ENCODE measurements around the gene KRT76. TPM values are rescaled to one million over a fixed set of nuclear protein-coding genes. Genes with fewer than 3 reads are reported as not detected.
A peak's percentile ranks its signal among the peaks of the same experiment; 100 is the strongest.

The KRT76 gene
- total RNA-seq, 1 donor = not detected

GRCh38 chr12:52744493-52745156, 32.5 kb downstream of the KRT76 start:
- TF ChIP-seq CTCF (IDR thresholded peaks at IDR 0.05; ENCODE audit: insufficient read depth, low read depth, low read length) = no peak
- H3K4me3 ChIP-seq (ENCODE audit: low read depth, low read length) = no peak overlapping the region
- DNase-seq (ENCODE audit: low read depth) = no peak

GRCh38 chr12:52742822-52743457, 34.2 kb downstream of the KRT76 start:
- no peak for TF ChIP-seq CTCF (IDR thresholded peaks at IDR 0.05; ENCODE audit: insufficient read depth, low read depth, low read length)
- DNase-seq (ENCODE audit: low read depth) = no peak
- no peak overlapping the region for H3K4me3 ChIP-seq (ENCODE audit: low read depth, low read length)

- DNase-seq (ENCODE audit: low read depth) = no peak
- TF ChIP-seq CTCF (IDR thresholded peaks at IDR 0.05; ENCODE audit: insufficient read depth, low read depth, low read length) = no peak
- no peak overlapping the region for H3K4me3 ChIP-seq (ENCODE audit: low read depth, low read length)
Observed at GRCh38 chr12:52742196-52742580, 35.0 kb downstream of the KRT76 start.

DNA sequence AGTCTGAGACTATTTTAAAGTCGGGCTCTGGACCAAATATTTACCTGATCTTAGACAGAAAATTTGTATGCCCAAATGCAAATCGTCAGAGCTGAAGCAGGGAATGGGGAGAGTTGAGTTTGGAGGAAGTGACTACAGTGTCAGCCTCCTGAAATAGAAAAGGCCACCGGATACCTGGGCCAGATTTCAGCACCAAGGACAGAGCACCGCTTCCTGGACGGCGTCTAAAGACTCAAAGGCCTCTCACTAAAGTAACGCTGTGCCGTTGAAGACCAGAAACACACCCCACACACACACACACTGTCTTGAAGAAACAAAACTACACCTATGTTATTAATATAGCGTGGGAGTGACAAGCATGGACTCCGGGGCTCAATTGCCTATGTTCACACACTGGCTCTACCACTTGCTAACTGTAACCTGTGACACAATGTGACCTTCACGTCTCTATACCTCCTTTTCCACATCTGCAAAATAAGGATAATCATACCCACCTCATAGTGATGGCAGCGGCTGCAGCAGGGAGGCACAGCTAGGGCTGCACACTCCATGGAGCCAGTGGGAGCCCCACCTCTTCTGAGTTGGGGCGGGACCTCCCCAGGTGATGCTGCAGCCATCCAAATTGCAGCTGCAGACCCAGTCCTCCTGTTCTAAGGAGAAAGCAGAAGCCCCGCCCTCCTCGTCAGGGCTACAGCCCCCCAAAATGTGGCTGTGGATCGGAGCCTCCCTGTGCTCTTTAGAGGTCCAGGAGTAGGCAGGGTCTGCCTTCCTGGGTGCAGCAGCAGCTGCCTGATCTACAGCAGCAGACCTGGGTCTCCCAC, 35.6 kb downstream of the KRT76 start:
- no peak for TF ChIP-seq CTCF (IDR thresholded peaks at IDR 0.05; ENCODE audit: insufficient read depth, low read depth, low read length)
- DNase-seq (ENCODE audit: low read depth) = peak; percentile 55

GRCh38 chr12:52740584-52740983, 36.6 kb downstream of the KRT76 start:
- no peak overlapping the region for H3K4me3 ChIP-seq (ENCODE audit: low read depth, low read length)
- DNase-seq (ENCODE audit: low read depth) = no peak
- no peak for TF ChIP-seq CTCF (IDR thresholded peaks at IDR 0.05; ENCODE audit: insufficient read depth, low read depth, low read length)

More for the DNA sequence above, 35.6 kb downstream of the KRT76 start:
- H3K4me3 ChIP-seq (ENCODE audit: low read depth, low read length) = no peak overlapping the region

GRCh38 chr12:52739963-52740362, 37.2 kb downstream of the KRT76 start:
- no peak for TF ChIP-seq CTCF (IDR thresholded peaks at IDR 0.05; ENCODE audit: insufficient read depth, low read depth, low read length)
- DNase-seq (ENCODE audit: low read depth) = no peak
- H3K4me3 ChIP-seq (ENCODE audit: low read depth, low read length) = no peak overlapping the region

All from fibroblast of villous mesenchyme (primary cell).